NCI-H446 treated with DMSO at 0.1 percent for 48 hours (cell line): ENCODE measurements around the gene CD276.
"Not testable (repeated sequence)": the region's sequence is repeated elsewhere in the genome, so short reads cannot be mapped to it uniquely, and the experiment has no call there.

Experiments
- DNase-seq: peaks from one replicate; lab custom pipeline; 2025; lab: John Stamatoyannopoulos, UW

CD276 gene

GRCh38 chr15:73684581-73685455 lies 635 bp downstream of the CD276 start:
- no peak for DNase-seq

DNA sequence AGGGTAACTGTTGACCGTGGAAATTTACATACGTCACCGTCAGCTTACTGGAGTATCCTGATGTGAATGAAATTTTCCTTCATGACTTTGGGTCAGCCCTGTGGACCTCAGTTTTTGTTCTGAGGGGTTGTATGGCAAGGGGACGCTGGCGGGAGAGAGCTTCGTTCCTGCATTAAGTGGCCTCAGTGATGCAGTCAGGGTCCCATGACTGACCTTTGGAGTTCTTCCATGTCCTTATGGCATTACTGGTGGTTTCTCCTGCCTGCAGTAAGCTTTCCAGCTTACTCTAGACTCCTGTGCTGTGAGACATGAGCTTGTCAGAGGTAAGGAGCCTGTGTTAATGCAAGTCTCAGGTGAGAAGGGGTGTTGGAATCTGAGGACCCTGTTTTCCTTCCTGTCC lies 1.8 kb downstream of the CD276 start:
- DNase-seq, result no peak

GRCh38 chr15:73686781-73687256 lies 2.6 kb downstream of the CD276 start:
- DNase-seq, result no peak

GRCh38 chr15:73687351-73687750 lies 3.2 kb downstream of the CD276 start:
- no peak for DNase-seq

GRCh38 chr15:73688455-73688854 lies 4.3 kb downstream of the CD276 start:
- DNase-seq, result no peak

DNA sequence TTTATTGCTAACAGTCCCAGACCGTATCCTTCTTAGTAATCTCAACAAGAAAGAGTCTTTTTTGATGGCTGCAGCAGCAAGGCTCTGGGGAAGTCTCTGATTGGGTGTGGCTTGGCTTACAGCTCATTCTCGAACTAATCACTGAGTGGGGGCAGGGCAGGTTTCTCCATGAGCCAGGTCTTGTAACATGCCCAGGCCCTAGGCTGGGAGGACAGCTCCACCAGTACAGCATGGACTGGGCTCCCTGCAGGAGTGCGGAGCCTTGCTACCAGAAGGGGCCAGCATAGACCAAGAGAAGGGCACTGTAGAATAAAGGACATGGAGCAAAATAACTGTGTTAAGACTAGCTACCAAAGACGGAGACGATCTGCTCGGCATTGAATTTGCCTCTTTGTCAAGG lies 7.2 kb downstream of the CD276 start:
- no peak for DNase-seq

- no peak for DNase-seq
These were observed 10.2 kb downstream of the CD276 start for GRCh38 chr15:73694419-73694818.

GRCh38 chr15:73695773-73696640 lies 11.8 kb downstream of the CD276 start:
- no peak for DNase-seq

- no peak for DNase-seq
These were observed 12.4 kb downstream of the CD276 start for GRCh38 chr15:73696641-73697001.

DNA sequence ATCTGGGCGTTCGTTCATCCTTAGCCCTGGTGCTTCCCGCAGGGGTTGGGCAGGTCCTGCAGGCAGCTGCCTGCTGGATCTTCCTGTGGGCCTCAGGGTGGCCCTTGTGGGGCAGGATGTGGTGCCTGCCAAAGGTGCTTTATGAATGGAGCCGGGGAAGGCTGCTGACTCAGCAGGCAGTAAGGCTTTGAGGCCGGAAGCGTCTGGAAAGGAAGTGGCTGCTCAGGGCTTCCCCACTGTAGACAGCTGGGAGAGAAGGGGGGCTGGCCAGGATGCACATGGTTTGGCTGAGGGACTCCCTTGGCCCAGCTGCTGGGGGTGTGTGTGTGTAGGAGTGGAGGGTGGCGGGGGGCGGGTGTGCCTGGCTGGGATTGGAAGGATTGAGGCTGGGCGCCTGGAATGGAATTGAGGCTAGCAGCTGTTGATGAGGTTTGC lies 12.9 kb downstream of the CD276 start:
- DNase-seq, result peak; percentile 75

DNA sequence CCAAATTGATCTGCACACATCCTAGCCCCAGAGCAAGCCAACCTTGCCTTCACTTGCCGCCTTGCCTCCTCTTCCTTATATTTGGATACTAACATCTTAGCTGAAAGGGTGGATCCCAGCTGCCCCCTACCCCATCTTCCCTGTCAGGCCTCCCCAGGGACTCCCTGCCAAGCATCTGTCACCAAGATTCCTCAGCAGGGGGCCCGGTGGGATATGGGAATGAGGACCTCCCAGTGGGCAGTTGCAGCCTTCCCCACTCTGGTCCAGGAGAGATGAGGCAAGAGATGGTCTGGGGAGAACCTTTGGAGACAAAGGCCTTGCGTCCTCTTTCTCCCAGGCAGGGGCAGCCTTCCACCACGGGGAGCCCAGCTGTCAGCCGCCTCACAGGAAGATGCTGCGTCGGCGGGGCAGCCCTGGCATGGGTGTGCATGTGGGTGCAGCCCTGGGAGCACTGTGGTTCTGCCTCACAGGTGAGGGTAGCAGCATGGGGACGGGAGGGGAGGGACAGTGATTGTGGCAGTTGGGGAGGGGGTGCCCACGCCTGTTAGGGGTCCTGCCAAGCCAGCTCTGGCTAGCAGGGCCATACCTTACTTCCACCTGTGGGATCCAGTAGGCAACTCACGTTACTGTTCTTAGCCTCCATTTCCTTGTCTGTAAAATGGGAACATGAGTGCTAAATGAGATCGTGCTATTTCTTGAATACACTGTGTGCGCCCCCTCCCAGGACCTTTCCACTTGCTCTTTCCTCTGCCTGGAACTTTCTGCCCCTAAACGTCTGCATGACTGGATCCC lies 15.3 kb downstream of the CD276 start:
- no peak for DNase-seq

- peak; percentile 24 for DNase-seq
These were observed 16.1 kb downstream of the CD276 start for GRCh38 chr15:73700041-73700842.

DNA sequence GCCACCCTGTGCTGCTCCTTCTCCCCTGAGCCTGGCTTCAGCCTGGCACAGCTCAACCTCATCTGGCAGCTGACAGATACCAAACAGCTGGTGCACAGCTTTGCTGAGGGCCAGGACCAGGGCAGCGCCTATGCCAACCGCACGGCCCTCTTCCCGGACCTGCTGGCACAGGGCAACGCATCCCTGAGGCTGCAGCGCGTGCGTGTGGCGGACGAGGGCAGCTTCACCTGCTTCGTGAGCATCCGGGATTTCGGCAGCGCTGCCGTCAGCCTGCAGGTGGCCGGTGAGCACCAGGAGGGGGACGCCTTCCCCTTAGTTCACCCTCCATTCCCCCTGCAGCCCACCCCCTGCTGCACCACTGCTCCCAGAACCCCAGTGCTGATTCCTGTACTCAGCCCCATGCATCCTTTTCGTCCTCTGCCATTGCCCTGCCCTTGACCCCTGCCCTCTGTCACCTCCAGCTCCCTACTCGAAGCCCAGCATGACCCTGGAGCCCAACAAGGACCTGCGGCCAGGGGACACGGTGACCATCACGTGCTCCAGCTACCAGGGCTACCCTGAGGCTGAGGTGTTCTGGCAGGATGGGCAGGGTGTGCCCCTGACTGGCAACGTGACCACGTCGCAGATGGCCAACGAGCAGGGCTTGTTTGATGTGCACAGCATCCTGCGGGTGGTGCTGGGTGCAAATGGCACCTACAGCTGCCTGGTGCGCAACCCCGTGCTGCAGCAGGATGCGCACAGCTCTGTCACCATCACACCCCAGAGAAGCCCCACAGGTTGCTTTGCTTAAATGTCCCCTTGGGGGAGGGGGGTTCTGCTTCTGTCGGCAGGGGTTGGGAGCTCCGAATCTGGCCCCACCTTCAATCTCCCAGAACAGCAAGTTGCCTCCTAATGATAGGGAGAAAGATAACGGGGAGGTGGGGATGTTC lies 18.4 kb downstream of the CD276 start:
- not testable (repeated sequence) for DNase-seq

DNA sequence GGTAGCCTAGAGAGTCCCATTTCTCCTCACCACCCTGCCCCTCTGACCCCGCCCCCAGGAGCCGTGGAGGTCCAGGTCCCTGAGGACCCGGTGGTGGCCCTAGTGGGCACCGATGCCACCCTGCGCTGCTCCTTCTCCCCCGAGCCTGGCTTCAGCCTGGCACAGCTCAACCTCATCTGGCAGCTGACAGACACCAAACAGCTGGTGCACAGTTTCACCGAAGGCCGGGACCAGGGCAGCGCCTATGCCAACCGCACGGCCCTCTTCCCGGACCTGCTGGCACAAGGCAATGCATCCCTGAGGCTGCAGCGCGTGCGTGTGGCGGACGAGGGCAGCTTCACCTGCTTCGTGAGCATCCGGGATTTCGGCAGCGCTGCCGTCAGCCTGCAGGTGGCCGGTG lies 19.4 kb downstream of the CD276 start:
- DNase-seq, result not testable (repeated sequence)

DNA sequence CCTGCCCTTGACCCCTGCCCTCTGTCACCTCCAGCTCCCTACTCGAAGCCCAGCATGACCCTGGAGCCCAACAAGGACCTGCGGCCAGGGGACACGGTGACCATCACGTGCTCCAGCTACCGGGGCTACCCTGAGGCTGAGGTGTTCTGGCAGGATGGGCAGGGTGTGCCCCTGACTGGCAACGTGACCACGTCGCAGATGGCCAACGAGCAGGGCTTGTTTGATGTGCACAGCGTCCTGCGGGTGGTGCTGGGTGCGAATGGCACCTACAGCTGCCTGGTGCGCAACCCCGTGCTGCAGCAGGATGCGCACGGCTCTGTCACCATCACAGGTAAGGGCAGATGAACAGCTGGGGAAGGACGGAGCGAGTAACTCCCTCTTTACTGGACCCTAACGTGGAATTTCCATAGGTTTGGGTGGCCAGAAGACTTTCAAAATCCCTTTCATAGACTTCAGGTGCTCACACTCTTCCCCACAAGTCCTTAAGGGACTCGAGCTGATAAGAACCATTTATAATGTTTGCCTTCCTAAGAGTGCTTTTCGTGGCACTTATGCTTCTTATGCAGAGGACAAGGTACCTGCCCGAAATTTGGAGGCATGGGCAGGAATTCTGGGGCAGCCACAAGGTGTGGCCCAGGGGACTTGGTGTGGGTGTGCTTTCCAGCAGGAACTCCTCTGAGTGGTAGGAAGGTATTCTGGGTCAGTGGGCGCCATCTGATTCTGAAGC lies 20.1 kb downstream of the CD276 start:
- not testable (repeated sequence) for DNase-seq

DNA sequence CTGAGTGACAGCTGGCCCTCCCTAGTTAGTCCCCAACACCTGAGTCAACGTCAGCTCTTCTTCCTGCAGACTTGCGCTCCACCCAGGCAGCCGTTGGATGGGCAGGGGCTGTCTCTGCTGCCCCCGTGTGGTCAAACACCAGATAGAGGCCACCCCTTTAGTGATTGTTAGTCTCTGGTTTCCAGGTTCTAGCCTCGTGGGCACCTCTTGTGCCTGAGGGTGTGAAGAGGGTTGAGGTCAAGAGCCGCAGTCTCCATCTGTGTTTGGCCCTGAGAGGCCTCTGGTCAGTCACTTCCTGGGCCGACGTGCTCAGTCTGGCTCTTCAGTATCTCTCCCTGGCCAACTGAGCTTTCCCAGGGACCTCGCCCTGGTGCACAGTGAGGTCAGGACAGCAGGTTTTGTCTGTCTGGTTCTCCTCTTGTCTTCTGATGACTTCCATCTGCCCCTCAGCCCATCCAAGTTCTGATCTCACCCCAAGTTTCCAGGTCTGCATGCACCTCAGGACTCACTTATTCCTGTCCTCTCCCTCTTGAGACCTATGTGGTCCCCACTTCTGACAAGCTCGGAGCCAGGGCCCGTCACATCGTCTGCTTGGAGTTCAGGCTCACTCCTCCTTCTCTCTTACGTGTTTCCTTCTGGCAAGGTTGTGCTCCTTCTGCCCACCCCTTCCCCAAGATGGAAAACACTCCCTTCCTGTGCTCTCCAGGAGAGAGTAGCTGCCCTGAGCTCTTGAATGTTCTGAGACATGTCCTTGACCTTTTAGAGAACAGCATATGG lies 20.9 kb downstream of the CD276 start:
- DNase-seq, result no peak

DNA sequence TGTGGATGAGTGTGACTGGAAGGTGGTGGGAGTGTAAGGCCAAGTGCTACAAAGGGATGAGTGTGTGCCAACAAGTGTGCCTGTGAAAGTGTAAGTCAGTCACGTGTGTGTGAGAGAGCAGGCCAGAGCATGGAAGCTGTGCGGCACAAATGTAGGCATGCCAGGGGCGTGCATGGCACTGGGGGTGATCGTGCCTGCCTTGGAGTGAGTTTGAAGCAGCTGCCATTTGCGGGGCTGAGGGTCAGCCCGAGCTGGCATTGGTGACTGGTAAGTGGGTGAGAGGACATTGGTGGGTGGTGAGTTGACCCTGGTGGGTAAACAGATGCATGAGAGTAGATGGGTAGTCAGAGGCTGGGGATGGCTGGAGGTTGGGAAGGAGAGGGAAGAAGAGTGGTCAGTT lies 24.5 kb downstream of the CD276 start:
- no peak for DNase-seq

GRCh38 chr15:73709241-73709640 lies 25.1 kb downstream of the CD276 start:
- no peak for DNase-seq

- no peak for DNase-seq
These were observed 25.5 kb downstream of the CD276 start for GRCh38 chr15:73709686-73710085.
